Measurements from ENCODE around the gene ABHD16B.

GRCh38 chr20:63861981-63862901 is 943 bp downstream of the ABHD16B start:
- TF ChIP-seq CTBP1 (IDR thresholded peaks at IDR 0.05; ENCODE audit: borderline replicate concordance) (no peak), ARNT (IDR thresholded peaks at IDR 0.05) (no peak), SP1 (IDR thresholded peaks at IDR 0.05) (no peak)
